GM23338 (cell line): ENCODE data around the gene OR2A5.

ENCODE experiments used
- CREB1 ChIP-seq: fragments of 250-450 bp; sonication (Bioruptor Pico); IDR thresholded peaks from 2 replicates; pipeline ENCODE4 v1.5.0; 2020; ENCODE audit warnings: low read depth, mild to moderate bottlenecking, moderate library complexity
- ETS1 ChIP-seq: IDR thresholded peaks from 2 replicates; pipeline ENCODE4 v1.6.1; 2016; ENCODE audit warnings: antibody characterized with exemption
- EZH2 ChIP-seq: fragments of 200-600 bp; sonication (generic); IDR thresholded peaks from one replicate; pipeline ENCODE4 v1.8.0; 2017; ENCODE audit warnings: antibody characterized with exemption, mild to moderate bottlenecking, low read depth; ENCODE audit not compliant: unreplicated experiment
- EZH2phosphoT487 ChIP-seq: fragments of 200-600 bp; sonication (generic); IDR thresholded peaks from one replicate; pipeline ENCODE4 v1.8.1; 2018; ENCODE audit warnings: antibody characterized with exemption; ENCODE audit not compliant: unreplicated experiment
- JUNB ChIP-seq: IDR thresholded peaks from one replicate; pipeline ENCODE4 v1.6.1; 2016; ENCODE audit warnings: antibody characterized with exemption; ENCODE audit not compliant: unreplicated experiment
- NANOG ChIP-seq: IDR thresholded peaks from 2 replicates; pipeline ENCODE4 v1.6.1; 2016; ENCODE audit warnings: antibody characterized with exemption, borderline replicate concordance
- POLR2AphosphoS5 ChIP-seq: IDR thresholded peaks from 2 replicates; pipeline ENCODE4 v1.6.1; 2016; ENCODE audit warnings: antibody characterized with exemption, low read depth
- STAT1 ChIP-seq: IDR thresholded peaks from one replicate; pipeline ENCODE4 v1.6.1; 2016; ENCODE audit warnings: antibody characterized with exemption; ENCODE audit not compliant: unreplicated experiment
- ZNF114 ChIP-seq: fragments of 250-450 bp; sonication (Bioruptor Pico); IDR thresholded peaks from 2 replicates; pipeline ENCODE4 v1.5.0; 2020; ENCODE audit warnings: mild to moderate bottlenecking, moderate library complexity
- ZNF331 ChIP-seq: fragments of 250-450 bp; sonication (Bioruptor Pico); IDR thresholded peaks from 2 replicates; pipeline ENCODE4 v1.5.0; 2020; ENCODE audit warnings: low read depth, mild to moderate bottlenecking, moderate library complexity
- ZNF462 ChIP-seq: fragments of 250-450 bp; sonication (Bioruptor Pico); IDR thresholded peaks from 2 replicates; pipeline ENCODE4 v1.5.0; 2020; ENCODE audit warnings: mild to moderate bottlenecking, moderate library complexity
- TF ChIP-seq, protein P1 (sequence below), 2 experiments: fragments of 200-600 bp in 1 of 2; sonication (generic) in 1 of 2; conservative IDR thresholded peaks; 2 replicates each; pipeline versions ENCODE4 v1.5.1 to v1.6.1; 2016 to 2017; ENCODE audit warnings: antibody characterized with exemption in 2 of 2, low read depth in 2 of 2, mild to moderate bottlenecking in 2 of 2, moderate library complexity in 1 of 2
- TF ChIP-seq, protein P2 (sequence below): IDR thresholded peaks from one replicate; pipeline ENCODE4 v1.6.1; 2018; ENCODE audit warnings: antibody characterized with exemption; ENCODE audit not compliant: unreplicated experiment

DNA sequence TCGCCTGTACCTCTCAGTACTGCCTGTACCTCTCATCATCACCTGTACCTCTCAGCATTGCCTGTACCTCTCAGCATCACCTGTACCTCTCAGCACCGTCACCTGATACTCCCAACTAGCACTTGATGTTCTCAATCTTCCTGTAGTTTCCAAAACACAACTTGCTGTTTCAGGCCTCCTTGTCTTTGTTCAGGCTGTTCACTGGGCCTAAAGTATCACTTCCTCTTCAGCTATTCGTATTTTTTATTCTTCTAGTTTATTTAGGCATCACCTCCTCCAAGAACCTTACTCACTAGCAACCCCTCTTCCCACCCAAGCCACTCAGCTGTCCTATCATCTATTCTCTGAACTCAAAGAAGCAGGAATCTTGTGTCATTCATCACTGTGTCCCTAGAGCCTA lies 24.5 kb upstream of the OR2A5 start:
- TF ChIP-seq, protein P1, sequence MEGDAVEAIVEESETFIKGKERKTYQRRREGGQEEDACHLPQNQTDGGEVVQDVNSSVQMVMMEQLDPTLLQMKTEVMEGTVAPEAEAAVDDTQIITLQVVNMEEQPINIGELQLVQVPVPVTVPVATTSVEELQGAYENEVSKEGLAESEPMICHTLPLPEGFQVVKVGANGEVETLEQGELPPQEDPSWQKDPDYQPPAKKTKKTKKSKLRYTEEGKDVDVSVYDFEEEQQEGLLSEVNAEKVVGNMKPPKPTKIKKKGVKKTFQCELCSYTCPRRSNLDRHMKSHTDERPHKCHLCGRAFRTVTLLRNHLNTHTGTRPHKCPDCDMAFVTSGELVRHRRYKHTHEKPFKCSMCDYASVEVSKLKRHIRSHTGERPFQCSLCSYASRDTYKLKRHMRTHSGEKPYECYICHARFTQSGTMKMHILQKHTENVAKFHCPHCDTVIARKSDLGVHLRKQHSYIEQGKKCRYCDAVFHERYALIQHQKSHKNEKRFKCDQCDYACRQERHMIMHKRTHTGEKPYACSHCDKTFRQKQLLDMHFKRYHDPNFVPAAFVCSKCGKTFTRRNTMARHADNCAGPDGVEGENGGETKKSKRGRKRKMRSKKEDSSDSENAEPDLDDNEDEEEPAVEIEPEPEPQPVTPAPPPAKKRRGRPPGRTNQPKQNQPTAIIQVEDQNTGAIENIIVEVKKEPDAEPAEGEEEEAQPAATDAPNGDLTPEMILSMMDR (conservative IDR thresholded peaks at IDR 0.05; ENCODE audit: low read depth in 2 of 2), result no peak
- TF ChIP-seq EZH2 (no peak), EZH2phosphoT487 (no peak), POLR2AphosphoS5 (no peak), STAT1 (no peak), ZNF462 (CRISPR knock-in tag) (no peak), JUNB (no peak), ZNF331 (CRISPR knock-in tag) (no peak), CREB1 (CRISPR knock-in tag) (no peak), ETS1 (no peak), NANOG (no peak), ZNF114 (CRISPR knock-in tag) (no peak)
- TF ChIP-seq, protein P2, sequence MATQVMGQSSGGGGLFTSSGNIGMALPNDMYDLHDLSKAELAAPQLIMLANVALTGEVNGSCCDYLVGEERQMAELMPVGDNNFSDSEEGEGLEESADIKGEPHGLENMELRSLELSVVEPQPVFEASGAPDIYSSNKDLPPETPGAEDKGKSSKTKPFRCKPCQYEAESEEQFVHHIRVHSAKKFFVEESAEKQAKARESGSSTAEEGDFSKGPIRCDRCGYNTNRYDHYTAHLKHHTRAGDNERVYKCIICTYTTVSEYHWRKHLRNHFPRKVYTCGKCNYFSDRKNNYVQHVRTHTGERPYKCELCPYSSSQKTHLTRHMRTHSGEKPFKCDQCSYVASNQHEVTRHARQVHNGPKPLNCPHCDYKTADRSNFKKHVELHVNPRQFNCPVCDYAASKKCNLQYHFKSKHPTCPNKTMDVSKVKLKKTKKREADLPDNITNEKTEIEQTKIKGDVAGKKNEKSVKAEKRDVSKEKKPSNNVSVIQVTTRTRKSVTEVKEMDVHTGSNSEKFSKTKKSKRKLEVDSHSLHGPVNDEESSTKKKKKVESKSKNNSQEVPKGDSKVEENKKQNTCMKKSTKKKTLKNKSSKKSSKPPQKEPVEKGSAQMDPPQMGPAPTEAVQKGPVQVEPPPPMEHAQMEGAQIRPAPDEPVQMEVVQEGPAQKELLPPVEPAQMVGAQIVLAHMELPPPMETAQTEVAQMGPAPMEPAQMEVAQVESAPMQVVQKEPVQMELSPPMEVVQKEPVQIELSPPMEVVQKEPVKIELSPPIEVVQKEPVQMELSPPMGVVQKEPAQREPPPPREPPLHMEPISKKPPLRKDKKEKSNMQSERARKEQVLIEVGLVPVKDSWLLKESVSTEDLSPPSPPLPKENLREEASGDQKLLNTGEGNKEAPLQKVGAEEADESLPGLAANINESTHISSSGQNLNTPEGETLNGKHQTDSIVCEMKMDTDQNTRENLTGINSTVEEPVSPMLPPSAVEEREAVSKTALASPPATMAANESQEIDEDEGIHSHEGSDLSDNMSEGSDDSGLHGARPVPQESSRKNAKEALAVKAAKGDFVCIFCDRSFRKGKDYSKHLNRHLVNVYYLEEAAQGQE, result no peak
